Measurements from ENCODE around the gene CSNK1D. TPM values are rescaled to one million over a fixed set of nuclear protein-coding genes. Genes with fewer than 3 reads are reported as not detected.
A peak's percentile ranks its signal among the peaks of the same experiment; 100 is the strongest.

Gene CSNK1D
- total RNA-seq, 1 experiment from 2014 or later: 191 TPM

DNA sequence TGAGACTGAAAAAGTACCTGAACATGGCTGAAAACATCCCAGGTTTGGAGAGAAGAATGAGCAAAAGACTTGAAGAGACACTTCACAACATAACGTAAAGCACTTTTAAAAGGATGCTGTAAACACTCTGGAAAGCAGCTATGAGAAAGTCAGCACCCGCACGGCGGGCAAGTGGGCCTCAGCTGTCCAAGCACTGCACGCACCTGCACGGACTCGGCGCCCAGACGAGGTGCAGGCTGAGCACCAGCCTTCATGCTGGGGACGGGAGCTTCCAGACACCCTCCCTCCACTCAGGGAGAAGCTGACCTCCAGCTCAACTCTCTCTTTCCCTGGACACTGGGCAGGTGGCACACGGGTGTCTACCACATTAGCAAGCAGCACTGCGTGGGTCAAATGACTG is 74.0 kb downstream of the CSNK1D start:
- no peak overlapping the region for H3K27ac Mint-ChIP-seq (ENCODE audit: low read depth, unreplicated experiment)
- H3K36me3 Mint-ChIP-seq (ENCODE audit: insufficient read depth, unreplicated experiment): peaks cover 54% of the 10 kb centered on the region
- intact Hi-C loops (cut with micrococcal nuclease): no loop called here
- ChIA-PET CTCF (no interaction called here), POLR2A (interaction anchor here (0.6 to 1.0 kb wide), 2 partner anchors 10 to 42 kb away, joined by 3 to 4 read pairs; no protein-coding TSS in a partner anchor)
- no peaks in the 10 kb centered on the region for H3K4me1 Mint-ChIP-seq (ENCODE audit: insufficient read depth, unreplicated experiment)
- no peaks in the 10 kb centered on the region for H3K27me3 Mint-ChIP-seq (ENCODE audit: insufficient read depth, unreplicated experiment)
- no peak for TF ChIP-seq CTCF (IDR thresholded peaks at IDR 0.05; ENCODE audit: unreplicated experiment)
- no peaks in the 10 kb centered on the region for H3K9me3 Mint-ChIP-seq (ENCODE audit: unreplicated experiment)
- no peak overlapping the region for H3K4me3 Mint-ChIP-seq (ENCODE audit: unreplicated experiment)
- DNase-seq (ENCODE audit: unreplicated experiment): no peak
- no TSS peak for BruUV-seq (replicated peaks)

DNA sequence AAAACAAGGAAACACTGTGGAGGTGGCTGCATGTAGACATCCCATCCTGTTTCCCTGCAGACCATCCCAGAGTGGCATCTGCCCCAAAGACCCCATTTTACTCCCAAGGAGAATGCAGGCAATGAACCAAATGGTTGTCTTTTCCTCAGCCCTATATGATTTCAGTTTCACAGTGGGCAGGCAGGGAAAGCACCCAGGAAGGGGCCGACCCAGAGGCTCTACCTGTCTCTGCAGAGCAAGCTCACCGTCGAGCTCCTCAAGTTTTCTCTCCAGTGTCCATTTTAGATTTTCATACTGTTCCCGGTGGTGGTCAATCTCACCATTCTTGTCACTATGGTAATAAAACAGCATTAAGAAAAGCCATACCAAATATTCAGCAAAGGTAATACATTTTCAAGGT is 75.4 kb downstream of the CSNK1D start:
- ChIA-PET CTCF (interaction anchor here (1.0 kb wide), 1 partner anchor 8 kb away, joined by 3 read pairs; no protein-coding TSS in a partner anchor), POLR2A (no interaction called here)
- BruUV-seq (replicated peaks): no TSS peak
- peak overlapping the region; percentile 67 for H3K27ac Mint-ChIP-seq (ENCODE audit: low read depth, unreplicated experiment)
- H3K4me1 Mint-ChIP-seq (ENCODE audit: insufficient read depth, unreplicated experiment): no peaks in the 10 kb centered on the region
- DNase-seq (ENCODE audit: unreplicated experiment): no peak
- H3K9me3 Mint-ChIP-seq (ENCODE audit: unreplicated experiment): no peaks in the 10 kb centered on the region
- peaks cover 68% of the 10 kb centered on the region for H3K36me3 Mint-ChIP-seq (ENCODE audit: insufficient read depth, unreplicated experiment)
- no peaks in the 10 kb centered on the region for H3K27me3 Mint-ChIP-seq (ENCODE audit: insufficient read depth, unreplicated experiment)
- TF ChIP-seq CTCF (IDR thresholded peaks at IDR 0.05; ENCODE audit: unreplicated experiment): no peak
- intact Hi-C loops (cut with micrococcal nuclease): no loop called here
- H3K4me3 Mint-ChIP-seq (ENCODE audit: unreplicated experiment): no peak overlapping the region

DNA sequence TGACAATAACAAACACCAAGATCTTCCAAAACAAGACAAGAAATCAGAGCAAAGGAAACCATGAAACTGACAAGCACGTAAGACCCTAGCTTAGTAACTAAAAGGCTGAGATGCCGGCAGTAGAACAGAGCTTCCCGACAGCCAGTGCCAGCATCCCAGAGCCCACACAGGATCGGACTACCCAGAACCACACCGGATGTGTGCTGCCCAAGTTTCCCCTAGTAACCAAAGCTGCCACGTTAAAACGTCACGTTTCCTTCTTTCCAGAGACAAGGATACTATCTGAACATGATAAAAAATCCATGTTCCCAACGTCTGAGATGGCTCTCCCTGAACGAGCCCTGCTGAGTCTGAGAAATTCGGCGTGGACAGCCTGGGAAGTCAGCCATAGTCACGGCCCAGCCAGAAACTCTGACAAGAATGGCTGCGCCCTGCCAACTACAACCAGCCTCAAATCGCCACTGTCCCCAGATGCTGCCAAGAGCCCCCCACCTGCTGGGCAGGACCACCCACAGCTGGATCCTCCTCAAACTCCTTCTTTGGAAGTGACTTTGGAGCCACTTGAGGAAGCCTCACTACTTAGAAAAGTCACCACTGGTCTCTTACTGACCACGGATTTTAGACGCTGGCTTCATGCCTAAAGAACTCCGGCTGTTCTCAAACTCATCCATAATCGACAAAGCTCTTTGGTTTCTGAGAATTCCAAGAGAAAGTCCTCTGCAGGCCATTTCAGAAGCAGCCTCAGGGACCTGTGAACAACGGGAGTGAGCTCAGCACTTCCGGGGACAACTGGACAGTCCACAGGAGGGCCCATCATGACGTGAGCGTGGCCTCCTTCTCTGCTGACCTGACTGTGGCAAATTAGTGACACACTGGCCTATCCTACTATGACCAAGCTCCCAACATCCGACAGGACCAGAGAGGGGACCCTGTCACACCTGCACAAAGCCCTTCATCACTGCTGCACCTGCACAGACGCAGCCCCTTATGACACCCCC is 77.5 kb downstream of the CSNK1D start:
- H3K4me1 Mint-ChIP-seq (ENCODE audit: insufficient read depth, unreplicated experiment): no peaks in the 10 kb centered on the region
- H3K9me3 Mint-ChIP-seq (ENCODE audit: unreplicated experiment): no peaks in the 10 kb centered on the region
- ChIA-PET POLR2A (no interaction called here), CTCF (interaction anchor here (1.9 kb wide), 1 partner anchor 10 kb away, joined by 4 read pairs; no protein-coding TSS in a partner anchor)
- intact Hi-C loops (cut with micrococcal nuclease): no loop called here
- peaks cover 85% of the 10 kb centered on the region for H3K36me3 Mint-ChIP-seq (ENCODE audit: insufficient read depth, unreplicated experiment)
- no peak for DNase-seq (ENCODE audit: unreplicated experiment)
- H3K4me3 Mint-ChIP-seq (ENCODE audit: unreplicated experiment): no peak overlapping the region
- H3K27ac Mint-ChIP-seq (ENCODE audit: low read depth, unreplicated experiment): no peak overlapping the region
- no peaks in the 10 kb centered on the region for H3K27me3 Mint-ChIP-seq (ENCODE audit: insufficient read depth, unreplicated experiment)
- BruUV-seq (replicated peaks): no TSS peak
- no peak for TF ChIP-seq CTCF (IDR thresholded peaks at IDR 0.05; ENCODE audit: unreplicated experiment)

DNA sequence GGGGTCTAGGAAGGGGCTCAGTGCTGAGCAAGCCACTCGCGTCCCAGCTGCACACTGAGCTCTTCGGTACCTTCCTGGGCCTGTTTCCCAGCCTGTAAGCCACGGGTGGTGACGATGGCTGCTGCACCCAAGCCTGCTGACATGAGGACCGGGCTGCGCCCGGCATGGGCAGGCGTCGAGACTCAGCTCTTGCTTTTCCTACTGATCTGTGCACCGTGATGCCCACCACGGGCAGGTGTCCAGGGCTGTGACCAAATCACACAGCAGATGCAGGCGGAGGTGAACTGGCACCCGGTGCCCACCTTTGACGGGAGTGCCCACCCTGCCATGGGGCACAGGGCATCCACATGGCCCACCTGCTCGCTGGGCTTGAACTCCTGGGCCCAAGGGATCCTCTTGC is 78.7 kb downstream of the CSNK1D start:
- no peak overlapping the region for H3K27ac Mint-ChIP-seq (ENCODE audit: low read depth, unreplicated experiment)
- no peaks in the 10 kb centered on the region for H3K4me1 Mint-ChIP-seq (ENCODE audit: insufficient read depth, unreplicated experiment)
- no TSS peak for BruUV-seq (replicated peaks)
- no peak for DNase-seq (ENCODE audit: unreplicated experiment)
- ChIA-PET POLR2A (interaction anchor here (0.6 kb wide), 1 partner anchor 77 kb away, joined by 3 read pairs; no protein-coding TSS in a partner anchor), CTCF (interaction anchor here (1.9 kb wide), 1 partner anchor 11 kb away, joined by 4 read pairs; no protein-coding TSS in a partner anchor)
- no peak for TF ChIP-seq CTCF (IDR thresholded peaks at IDR 0.05; ENCODE audit: unreplicated experiment)
- no peaks in the 10 kb centered on the region for H3K27me3 Mint-ChIP-seq (ENCODE audit: insufficient read depth, unreplicated experiment)
- H3K9me3 Mint-ChIP-seq (ENCODE audit: unreplicated experiment): no peaks in the 10 kb centered on the region
- H3K4me3 Mint-ChIP-seq (ENCODE audit: unreplicated experiment): no peak overlapping the region
- intact Hi-C loops (cut with micrococcal nuclease): no loop called here
- H3K36me3 Mint-ChIP-seq (ENCODE audit: insufficient read depth, unreplicated experiment): peaks cover 83% of the 10 kb centered on the region
